Pons (tissue), 1 donor: ENCODE results near the gene C1QL4.
"Not testable (repeated sequence)": the region's sequence is repeated elsewhere in the genome, so short reads cannot be mapped to it uniquely, and the experiment has no call there.

ENCODE experiments used
- DNase-seq: peaks from one replicate; pipeline ENCODE4 v3.0.0-alpha.2; 2016; ENCODE audit warnings: low spot score

The C1QL4 gene

GRCh38 chr12:49333778-49334177 lies 3.2 kb downstream of the C1QL4 start:
- not testable (repeated sequence) for DNase-seq

GRCh38 chr12:49332891-49333371 lies 4.1 kb downstream of the C1QL4 start:
- DNase-seq, result no peak

- DNase-seq, result no peak
Measured at GRCh38 chr12:49332441-49332861, 4.5 kb downstream of the C1QL4 start.

GRCh38 chr12:49331380-49332222 lies 5.4 kb downstream of the C1QL4 start:
- DNase-seq, result peak; percentile 70

GRCh38 chr12:49330631-49331379 lies 6.2 kb downstream of the C1QL4 start:
- no peak for DNase-seq

- DNase-seq, result no peak
Measured at GRCh38 chr12:49330032-49330619, 6.9 kb downstream of the C1QL4 start.

- DNase-seq, result no peak
Measured at GRCh38 chr12:49328816-49329215, 8.2 kb downstream of the C1QL4 start.

GRCh38 chr12:49327887-49328286 lies 9.1 kb downstream of the C1QL4 start:
- DNase-seq, result no peak

- no peak for DNase-seq
Measured at GRCh38 chr12:49327368-49327767, 9.6 kb downstream of the C1QL4 start.

GRCh38 chr12:49325606-49326005 lies 11.4 kb downstream of the C1QL4 start:
- DNase-seq, result no peak

- DNase-seq, result no peak
Measured at GRCh38 chr12:49323524-49324097, 13.4 kb downstream of the C1QL4 start.

GRCh38 chr12:49322708-49323523 lies 14.1 kb downstream of the C1QL4 start, which contains the start of gene TROAP:
TROAP (plus strand) TSS chr12:49323255; CDS start chr12:49323609, 354 bp downstream.
- peak; percentile 99 for DNase-seq

GRCh38 chr12:49322367-49322707 lies 14.7 kb downstream of the C1QL4 start:
- no peak for DNase-seq

GRCh38 chr12:49320411-49321103 lies 16.4 kb downstream of the C1QL4 start:
- not testable (repeated sequence) for DNase-seq

- not testable (repeated sequence) for DNase-seq
Measured at GRCh38 chr12:49317118-49317517, 19.9 kb downstream of the C1QL4 start.

- no peak for DNase-seq
Measured at GRCh38 chr12:49314811-49315210, 22.2 kb downstream of the C1QL4 start.

GRCh38 chr12:49310451-49311000 lies 26.5 kb downstream of the C1QL4 start:
- not testable (repeated sequence) for DNase-seq

GRCh38 chr12:49309386-49309785 lies 27.6 kb downstream of the C1QL4 start:
- DNase-seq, result no peak

GRCh38 chr12:49305762-49306510 lies 31.1 kb downstream of the C1QL4 start:
- no peak for DNase-seq

- no peak for DNase-seq
Measured at GRCh38 chr12:49304161-49304560, 32.8 kb downstream of the C1QL4 start.
